Keratinocyte (primary cell): ENCODE data around the gene REELD1. TPM values are rescaled to one million over a fixed set of nuclear protein-coding genes. Genes with fewer than 3 reads are reported as not detected.

Experiments
- DNase-seq: peaks from one replicate; pipeline ENCODE4 v3.0.0-alpha.2; 2011; ENCODE audit warnings: low read depth, missing footprints, low spot score
- FAIRE-seq: peaks from 2 replicates; lab custom pipeline; 2011; peaks lifted over from hg19 to GRCh38; lab: Jason Lieb, UNC
- H2AFZ ChIP-seq: 2 replicates; pipeline ENCODE4 v1.6.0; 2012; ENCODE audit warnings: low read length, control low read depth, inconsistent platforms; ENCODE audit not compliant: control insufficient read depth
- H3K27ac ChIP-seq: 2 replicates; pipeline ENCODE4 v1.5.1; 2011; ENCODE audit warnings: low read length; ENCODE audit not compliant: control insufficient read depth, insufficient read depth
- H3K27me3 ChIP-seq: 3 replicates; pipeline ENCODE4 v1.6.0; 2011; ENCODE audit warnings: low read length; ENCODE audit not compliant: control insufficient read depth, insufficient read depth; ENCODE audit errors: extremely low read depth
- H3K36me3 ChIP-seq, 2 experiments: 2 replicates in 1 of 2; 3 replicates in 1 of 2; pipeline ENCODE4 v1.5.1; 2011; ENCODE audit warnings: low read length in 2 of 2, mild to moderate bottlenecking in 1 of 2; ENCODE audit not compliant: control insufficient read depth in 2 of 2, insufficient read depth in 2 of 2; ENCODE audit errors: extremely low read depth in 1 of 2
- H3K4me1 ChIP-seq: 3 replicates; pipeline ENCODE4 v1.5.1; 2011; ENCODE audit warnings: low read length; ENCODE audit not compliant: control insufficient read depth, insufficient read depth; ENCODE audit errors: extremely low read depth
- H3K4me2 ChIP-seq: 3 replicates; pipeline ENCODE4 v1.6.0; 2011; ENCODE audit warnings: low read depth, low read length; ENCODE audit not compliant: control insufficient read depth, insufficient read depth; ENCODE audit errors: extremely low read depth
- H3K4me3 ChIP-seq, 3 experiments: fragments of 200-600 bp in 1 of 3; sonication (generic) in 1 of 3; 2 replicates in 2 of 3; 3 replicates in 1 of 3; pipeline ENCODE4 v1.5.1; 2011 to 2016; ENCODE audit warnings: low read length in 3 of 3, mild to moderate bottlenecking in 3 of 3, control low read depth in 2 of 3, inconsistent platforms in 1 of 3, low read depth in 1 of 3, mixed read lengths in 1 of 3, mixed run types in 1 of 3, moderate library complexity in 1 of 3; ENCODE audit not compliant: control insufficient read depth in 2 of 3, insufficient read depth in 2 of 3; ENCODE audit errors: extremely low read depth in 1 of 3
- H3K79me2 ChIP-seq: 2 replicates; pipeline ENCODE4 v1.6.0; 2012; ENCODE audit warnings: low read length; ENCODE audit not compliant: control insufficient read depth, insufficient read depth
- H3K9ac ChIP-seq: 3 replicates; pipeline ENCODE4 v1.6.0; 2011; ENCODE audit warnings: low read length; ENCODE audit not compliant: control insufficient read depth, insufficient read depth; ENCODE audit errors: extremely low read depth
- H3K9me1 ChIP-seq: 3 replicates; pipeline ENCODE4 v1.6.0; 2011; ENCODE audit warnings: low read length; ENCODE audit not compliant: control insufficient read depth, insufficient read depth; ENCODE audit errors: extremely low read depth
- H3K9me3 ChIP-seq: 2 replicates; pipeline ENCODE4 v1.5.1; 2012; ENCODE audit warnings: low read depth, low read length; ENCODE audit not compliant: control insufficient read depth
- H4K20me1 ChIP-seq: 3 replicates; pipeline ENCODE4 v1.6.0; 2011; ENCODE audit warnings: low read length; ENCODE audit not compliant: control insufficient read depth, insufficient read depth; ENCODE audit errors: extremely low read depth
- CTCF ChIP-seq, 3 experiments: IDR thresholded peaks in 1 of 3; conservative IDR thresholded peaks in 1 of 3; optimal IDR thresholded peaks in 1 of 3; 2 replicates in 2 of 3; 3 replicates in 1 of 3; pipeline versions ENCODE3 to v1.5.1; 2011; ENCODE audit warnings: low read length in 3 of 3, mild to moderate bottlenecking in 3 of 3, moderate library complexity in 2 of 3, control low read depth in 1 of 3, inconsistent platforms in 1 of 3; ENCODE audit not compliant: insufficient read depth in 2 of 3; ENCODE audit errors: extremely low read depth in 1 of 3
- EZH2 ChIP-seq: IDR thresholded peaks from one replicate; pipeline ENCODE4 v1.6.1; 2012; ENCODE audit warnings: inconsistent platforms, mild to moderate bottlenecking, low read length, moderate library complexity
- dilution Hi-C: fragments of 300-500 bp; cut with MboI; formaldehyde crosslinking; loops from one replicate; pipeline ENCODE4 v1.7.0; 2020; ENCODE audit warnings: low sequenced_read_pairs; ENCODE audit not compliant: extremely low pct_ligation_motif_present
- polyA plus RNA-seq, 5 experiments: library from polyadenylated mRNA; depleted of rRNA in 3 of 5; stranded (reverse) in 3 of 5; stranded (forward) in 1 of 5; unstranded in 1 of 5; fragments of >200 nt; gene quantifications; 1 replicate in 1 of 5; 2 replicates in 3 of 5; 3 replicates in 1 of 5; pipeline versions ENCODE4 v1.2.1 to v1.2.3, GENCODE V29; 2011 to 2012; ENCODE audit warnings: missing spikeins in 2 of 5, low read depth in 1 of 5, low replicate concordance in 1 of 5

Gene REELD1
- polyA plus RNA-seq, 1 donor (not counting 4 experiments of a cell fraction or from before 2014, with no cell fraction given) = not detected

GRCh38 chr4:146212781-146213180 is 1.6 kb upstream of the REELD1 start:
- Histone ChIP-seq H3K27ac (no peak overlapping the region), H3K79me2 (no peaks in the 10 kb centered on the region), H3K27me3 (no peaks in the 10 kb centered on the region), H4K20me1 (no peaks in the 10 kb centered on the region), H3K9me3 (no peaks in the 10 kb centered on the region), H3K9ac (no peak overlapping the region), H3K4me2 (no peak overlapping the region), H3K4me3 (no peak overlapping the region), H3K36me3 (no peaks in the 10 kb centered on the region), H3K9me1 (no peaks in the 10 kb centered on the region), H2AFZ (no peak overlapping the region), H3K4me1 (no peaks in the 10 kb centered on the region)
- FAIRE-seq (no peak), DNase-seq (no peak)
- TF ChIP-seq CTCF (optimal IDR thresholded peaks at IDR 0.05 in 1 of 3, IDR thresholded peaks at IDR 0.05 in 1 of 3, conservative IDR thresholded peaks at IDR 0.05 in 1 of 3; ENCODE audit: extremely low read depth in 1 of 3, insufficient read depth in 2 of 3, low read length in 3 of 3) (no peak), EZH2 (no peak)
- dilution Hi-C loops = no loop called here

- Histone ChIP-seq H3K79me2 (no peaks in the 10 kb centered on the region), H3K4me1 (no peaks in the 10 kb centered on the region), H3K9me3 (no peaks in the 10 kb centered on the region), H3K36me3 (no peaks in the 10 kb centered on the region), H4K20me1 (no peaks in the 10 kb centered on the region), H2AFZ (no peak overlapping the region), H3K27me3 (no peaks in the 10 kb centered on the region), H3K27ac (no peak overlapping the region), H3K4me3 (no peak overlapping the region), H3K9ac (no peak overlapping the region), H3K4me2 (peak overlapping the region; percentile 12), H3K9me1 (no peaks in the 10 kb centered on the region)
- TF ChIP-seq EZH2 (no peak), CTCF (optimal IDR thresholded peaks at IDR 0.05 in 1 of 3, IDR thresholded peaks at IDR 0.05 in 1 of 3, conservative IDR thresholded peaks at IDR 0.05 in 1 of 3; ENCODE audit: extremely low read depth in 1 of 3, insufficient read depth in 2 of 3, low read length in 3 of 3) (no peak)
- FAIRE-seq (peak; percentile 34), DNase-seq (no peak)
- dilution Hi-C loops = no loop called here
Measured at GRCh38 chr4:146222313-146222712, 8.0 kb downstream of the REELD1 start.
